ENCODE measurements around the gene MRPS18B.
"Not testable (repeated sequence)": the region's sequence is repeated elsewhere in the genome, so short reads cannot be mapped to it uniquely, and the experiment has no call there.

The MRPS18B gene

DNA sequence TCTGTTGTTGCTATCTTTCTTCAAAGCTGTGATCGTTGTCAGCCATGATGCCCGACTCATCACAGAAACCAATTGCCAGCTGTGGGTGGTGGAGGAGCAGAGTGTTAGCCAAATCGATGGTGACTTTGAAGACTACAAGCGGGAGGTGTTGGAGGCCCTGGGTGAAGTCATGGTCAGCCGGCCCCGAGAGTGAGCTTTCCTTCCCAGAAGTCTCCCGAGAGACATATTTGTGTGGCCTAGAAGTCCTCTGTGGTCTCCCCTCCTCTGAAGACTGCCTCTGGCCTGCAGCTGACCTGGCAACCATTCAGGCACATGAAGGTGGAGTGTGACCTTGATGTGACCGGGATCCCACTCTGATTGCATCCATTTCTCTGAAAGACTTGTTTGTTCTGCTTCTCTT is 27.1 kb upstream of the MRPS18B start:
- Histone ChIP-seq H3K9ac (ENCODE audit: low read length) (no peak overlapping the region), H3K36me3 (ENCODE audit: control insufficient read depth, insufficient read depth, low read length) (peaks cover 91% of the 10 kb centered on the region), H3K27ac (ENCODE audit: low read depth, low read length) (no peak overlapping the region), H3K4me3 (ENCODE audit: low read depth, low read length) (no peak overlapping the region), H3K27me3 (ENCODE audit: control insufficient read depth, insufficient read depth, low read length) (no peaks in the 10 kb centered on the region), H3K9me3 (ENCODE audit: control insufficient read depth, insufficient read depth, low read depth, low read length) (no peaks in the 10 kb centered on the region), H3K4me1 (ENCODE audit: control insufficient read depth, insufficient read depth, low read length) (no peaks in the 10 kb centered on the region)

DNA sequence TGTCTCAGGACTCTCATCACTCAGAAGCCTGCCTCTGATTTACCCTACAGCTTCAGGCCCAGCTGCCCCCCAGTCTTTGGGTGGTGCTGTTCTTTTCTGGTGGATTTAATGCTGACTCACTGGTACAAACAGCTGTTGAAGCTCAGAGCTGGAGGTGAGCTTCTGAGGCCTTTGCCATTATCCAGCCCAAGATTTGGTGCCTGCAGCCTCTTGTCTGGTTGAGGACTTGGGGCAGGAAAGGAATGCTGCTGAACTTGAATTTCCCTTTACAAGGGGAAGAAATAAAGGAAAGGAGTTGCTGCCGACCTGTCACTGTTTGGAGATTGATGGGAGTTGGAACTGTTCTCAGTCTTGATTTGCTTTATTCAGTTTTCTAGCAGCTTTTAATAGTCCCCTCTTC is 26.6 kb upstream of the MRPS18B start:
- Histone ChIP-seq H3K36me3 (ENCODE audit: control insufficient read depth, insufficient read depth, low read length) (peaks cover 86% of the 10 kb centered on the region), H3K27me3 (ENCODE audit: control insufficient read depth, insufficient read depth, low read length) (no peaks in the 10 kb centered on the region), H3K4me3 (ENCODE audit: low read depth, low read length) (no peak overlapping the region), H3K27ac (ENCODE audit: low read depth, low read length) (no peak overlapping the region), H3K4me1 (ENCODE audit: control insufficient read depth, insufficient read depth, low read length) (no peaks in the 10 kb centered on the region), H3K9ac (ENCODE audit: low read length) (no peak overlapping the region), H3K9me3 (ENCODE audit: control insufficient read depth, insufficient read depth, low read depth, low read length) (no peaks in the 10 kb centered on the region)

DNA sequence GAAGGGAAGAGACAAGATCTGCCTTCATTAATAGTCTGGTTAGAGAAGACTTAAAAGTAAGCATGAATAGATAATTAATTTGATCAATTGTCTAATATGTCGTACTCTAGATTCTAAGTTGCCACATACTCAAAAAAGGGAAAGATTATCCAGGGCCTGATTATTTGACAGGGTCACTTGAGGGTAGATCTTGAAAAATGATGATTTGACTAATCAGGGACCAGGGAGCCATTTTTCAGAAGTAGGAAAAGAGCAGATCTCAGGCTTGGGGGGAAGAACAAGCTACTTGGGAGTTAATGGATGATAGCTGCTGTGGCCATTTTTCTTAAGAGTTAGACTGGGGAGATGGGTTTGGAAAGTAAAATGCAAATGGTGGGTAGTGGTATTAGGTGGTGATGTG is 25.4 kb upstream of the MRPS18B start:
- H3K4me1 ChIP-seq (ENCODE audit: control insufficient read depth, insufficient read depth, low read length) = no peaks in the 10 kb centered on the region
- H3K27me3 ChIP-seq (ENCODE audit: control insufficient read depth, insufficient read depth, low read length) = no peaks in the 10 kb centered on the region
- H3K9me3 ChIP-seq (ENCODE audit: control insufficient read depth, insufficient read depth, low read depth, low read length) = no peaks in the 10 kb centered on the region
- H3K9ac ChIP-seq (ENCODE audit: low read length) = no peak overlapping the region
- no peak overlapping the region for H3K27ac ChIP-seq (ENCODE audit: low read depth, low read length)
- H3K36me3 ChIP-seq (ENCODE audit: control insufficient read depth, insufficient read depth, low read length) = peaks cover 74% of the 10 kb centered on the region
- H3K4me3 ChIP-seq (ENCODE audit: low read depth, low read length) = no peak overlapping the region

DNA sequence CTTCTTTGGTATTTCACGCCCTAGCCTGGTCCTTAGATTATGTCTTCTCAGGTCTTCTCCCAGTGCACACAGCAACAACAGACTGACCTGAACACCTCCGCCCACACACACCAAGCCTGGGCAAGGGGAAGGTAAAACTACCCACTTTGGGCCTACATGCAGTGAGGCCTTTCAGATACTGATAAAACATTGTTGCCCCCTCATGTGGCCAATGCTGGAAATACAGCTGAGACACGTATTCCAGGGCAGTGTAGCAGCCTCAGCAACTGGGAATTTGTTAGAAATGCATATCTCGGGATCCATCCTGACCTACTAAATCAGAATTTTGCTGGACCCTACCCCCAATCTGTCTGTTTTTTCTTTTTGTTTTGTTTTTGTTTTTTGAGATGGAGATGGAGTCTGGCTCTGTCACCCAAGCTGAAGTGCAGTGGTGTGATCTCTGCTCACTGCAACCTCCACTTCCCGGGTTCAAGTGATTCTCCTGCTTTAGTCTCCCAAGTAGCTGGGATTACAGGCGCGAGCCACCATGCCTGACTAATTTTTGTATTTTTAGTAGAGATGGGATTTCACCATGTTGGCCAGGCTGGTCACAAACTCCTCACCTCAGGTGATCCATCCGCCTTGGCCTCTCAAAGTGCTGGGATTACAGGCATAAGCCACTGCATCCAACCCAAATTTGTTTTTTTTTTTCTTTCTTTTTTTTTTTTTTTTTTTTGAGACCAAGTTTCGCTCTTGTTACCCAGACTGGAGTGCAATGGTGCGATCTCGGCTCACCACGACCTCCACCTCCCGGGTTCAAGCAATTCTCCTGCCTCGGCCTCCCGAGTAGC is 20.1 kb upstream of the MRPS18B start:
- not testable (repeated sequence) for H3K4me1 ChIP-seq (ENCODE audit: control insufficient read depth, insufficient read depth, low read length); H3K4me3 ChIP-seq (ENCODE audit: low read depth, low read length); H3K27me3 ChIP-seq (ENCODE audit: control insufficient read depth, insufficient read depth, low read length); H3K9ac ChIP-seq (ENCODE audit: low read length); H3K27ac ChIP-seq (ENCODE audit: low read depth, low read length); H3K9me3 ChIP-seq (ENCODE audit: control insufficient read depth, insufficient read depth, low read depth, low read length)
- peaks cover 54% of the 10 kb centered on the region for H3K36me3 ChIP-seq (ENCODE audit: control insufficient read depth, insufficient read depth, low read length)

DNA sequence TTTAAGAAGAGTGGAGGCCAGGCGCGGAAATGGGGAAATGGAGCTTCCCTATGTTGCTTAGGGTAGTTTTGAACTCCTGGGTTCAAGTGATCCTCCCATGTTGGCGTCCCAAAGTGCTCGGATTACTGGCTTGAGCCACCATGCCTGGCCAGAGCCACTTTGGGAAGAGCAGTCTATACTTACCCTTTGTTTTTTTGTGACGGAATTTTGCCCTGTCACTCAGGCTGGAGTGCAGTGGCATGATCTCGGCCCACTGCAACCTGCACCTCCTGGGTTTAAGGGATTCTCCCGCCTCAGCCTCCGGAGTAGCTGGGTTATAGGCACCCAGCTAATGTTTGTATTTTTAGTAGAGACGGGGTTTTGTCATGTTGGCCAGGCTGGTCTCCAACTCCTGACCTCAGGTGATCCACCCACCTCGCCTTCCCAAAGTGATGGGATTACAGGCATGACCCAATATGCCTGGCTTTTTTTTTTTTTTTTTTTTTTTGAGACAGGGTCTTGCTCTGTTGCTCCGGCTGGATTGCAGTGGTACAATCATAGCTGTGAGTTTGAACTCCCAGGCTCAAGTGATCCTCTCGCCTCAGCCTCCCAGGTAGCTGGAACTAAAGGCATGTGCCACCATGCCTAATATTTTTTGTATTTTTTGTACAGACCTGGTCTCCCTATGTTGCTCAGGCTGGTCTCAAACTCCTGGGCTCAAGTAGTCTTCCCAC is 18.6 kb upstream of the MRPS18B start:
- H3K36me3 ChIP-seq (ENCODE audit: control insufficient read depth, insufficient read depth, low read length) = peaks cover 56% of the 10 kb centered on the region
- no peak overlapping the region for H3K27ac ChIP-seq (ENCODE audit: low read depth, low read length)
- no peaks in the 10 kb centered on the region for H3K4me1 ChIP-seq (ENCODE audit: control insufficient read depth, insufficient read depth, low read length)
- no peaks in the 10 kb centered on the region for H3K27me3 ChIP-seq (ENCODE audit: control insufficient read depth, insufficient read depth, low read length)
- no peaks in the 10 kb centered on the region for H3K9me3 ChIP-seq (ENCODE audit: control insufficient read depth, insufficient read depth, low read depth, low read length)
- no peak overlapping the region for H3K4me3 ChIP-seq (ENCODE audit: low read depth, low read length)
- no peak overlapping the region for H3K9ac ChIP-seq (ENCODE audit: low read length)

DNA sequence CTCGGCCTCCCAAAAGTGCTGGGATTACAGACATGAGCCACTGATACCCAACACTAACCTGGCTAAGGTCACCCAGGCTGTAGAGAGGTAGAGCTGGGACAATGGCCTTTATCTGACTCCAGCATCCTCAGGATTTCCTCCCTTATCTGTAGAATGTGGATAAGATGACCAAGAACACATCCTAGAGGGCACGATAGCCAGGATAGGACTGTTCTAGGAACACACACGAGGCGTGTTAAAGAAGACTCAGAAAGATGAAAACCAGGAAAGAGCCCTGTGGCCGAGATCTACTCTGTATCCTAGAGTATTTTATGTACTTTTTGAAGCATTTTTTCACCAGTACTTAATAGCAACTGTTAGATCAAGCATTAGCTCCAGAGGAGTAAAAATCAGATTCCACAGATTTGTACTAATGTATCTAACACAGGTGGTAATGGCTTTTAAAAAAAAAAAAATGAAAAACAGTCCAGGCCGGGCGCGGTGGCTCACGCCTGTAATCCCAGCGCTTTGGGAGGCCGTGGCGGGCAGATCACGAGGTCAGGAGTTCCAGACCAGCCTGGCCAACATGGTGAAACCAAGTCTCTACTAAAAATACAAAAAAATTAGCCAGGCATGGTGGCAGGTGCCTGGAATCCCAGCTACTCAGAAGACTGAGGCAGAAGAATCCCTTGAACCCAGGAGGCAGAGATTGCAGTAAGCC is 17.9 kb upstream of the MRPS18B start:
- H3K27me3 ChIP-seq (ENCODE audit: control insufficient read depth, insufficient read depth, low read length) = no peaks in the 10 kb centered on the region
- peaks cover 56% of the 10 kb centered on the region for H3K36me3 ChIP-seq (ENCODE audit: control insufficient read depth, insufficient read depth, low read length)
- H3K9me3 ChIP-seq (ENCODE audit: control insufficient read depth, insufficient read depth, low read depth, low read length) = no peaks in the 10 kb centered on the region
- no peak overlapping the region for H3K9ac ChIP-seq (ENCODE audit: low read length)
- no peak overlapping the region for H3K27ac ChIP-seq (ENCODE audit: low read depth, low read length)
- no peak overlapping the region for H3K4me3 ChIP-seq (ENCODE audit: low read depth, low read length)
- no peaks in the 10 kb centered on the region for H3K4me1 ChIP-seq (ENCODE audit: control insufficient read depth, insufficient read depth, low read length)

DNA sequence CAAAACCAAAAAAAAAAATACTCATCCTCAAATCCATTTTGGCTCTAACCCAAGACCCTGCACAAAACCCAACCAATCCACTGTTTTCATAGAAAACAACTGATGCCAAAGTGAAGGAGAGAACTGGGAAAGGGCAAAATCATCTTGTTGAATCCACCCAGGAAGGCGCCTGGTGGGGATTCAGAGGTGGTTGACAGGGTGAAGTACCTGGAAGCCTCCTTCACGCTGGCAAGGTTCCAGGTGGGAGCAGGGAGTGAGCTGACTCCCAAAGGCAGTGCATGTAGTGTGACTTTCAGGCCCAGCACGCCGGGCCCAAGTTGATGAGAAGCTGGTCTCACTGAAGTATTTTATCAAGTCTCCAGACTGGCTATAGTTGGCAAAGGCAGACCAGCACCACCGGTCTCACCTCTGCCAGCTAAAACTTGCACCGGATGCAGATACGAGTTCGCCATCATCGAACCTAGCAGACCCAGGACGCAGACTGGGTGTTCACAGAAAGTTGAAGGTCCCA is 17.1 kb upstream of the MRPS18B start:
- H3K4me3 ChIP-seq (ENCODE audit: low read depth, low read length) = no peak overlapping the region
- H3K4me1 ChIP-seq (ENCODE audit: control insufficient read depth, insufficient read depth, low read length) = no peaks in the 10 kb centered on the region
- H3K9ac ChIP-seq (ENCODE audit: low read length) = no peak overlapping the region
- H3K36me3 ChIP-seq (ENCODE audit: control insufficient read depth, insufficient read depth, low read length) = peaks cover 61% of the 10 kb centered on the region
- no peak overlapping the region for H3K27ac ChIP-seq (ENCODE audit: low read depth, low read length)
- H3K27me3 ChIP-seq (ENCODE audit: control insufficient read depth, insufficient read depth, low read length) = no peaks in the 10 kb centered on the region
- H3K9me3 ChIP-seq (ENCODE audit: control insufficient read depth, insufficient read depth, low read depth, low read length) = no peaks in the 10 kb centered on the region

DNA sequence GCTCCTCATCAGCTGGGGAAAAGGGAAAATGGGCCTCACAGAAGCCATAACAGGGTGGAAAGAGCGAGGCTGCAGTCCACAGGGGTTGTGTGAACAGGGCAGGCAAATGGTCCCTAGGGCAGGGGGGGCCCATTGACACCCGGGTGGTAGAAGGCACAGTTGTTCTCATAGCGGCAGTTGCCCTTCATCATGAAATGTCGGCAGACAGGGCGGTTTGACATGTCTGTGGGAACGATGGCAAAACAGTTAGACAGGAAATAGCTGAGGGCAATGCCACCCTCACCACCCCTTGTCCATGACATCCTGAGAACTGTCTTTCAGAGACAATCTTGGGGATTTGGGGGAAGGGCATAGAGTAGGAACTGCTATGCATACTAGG is 16.2 kb upstream of the MRPS18B start:
- Histone ChIP-seq H3K9me3 (ENCODE audit: control insufficient read depth, insufficient read depth, low read depth, low read length) (no peaks in the 10 kb centered on the region), H3K27ac (ENCODE audit: low read depth, low read length) (no peak overlapping the region), H3K27me3 (ENCODE audit: control insufficient read depth, insufficient read depth, low read length) (no peaks in the 10 kb centered on the region), H3K4me3 (ENCODE audit: low read depth, low read length) (no peak overlapping the region), H3K9ac (ENCODE audit: low read length) (no peak overlapping the region), H3K4me1 (ENCODE audit: control insufficient read depth, insufficient read depth, low read length) (no peaks in the 10 kb centered on the region), H3K36me3 (ENCODE audit: control insufficient read depth, insufficient read depth, low read length) (peaks cover 69% of the 10 kb centered on the region)

DNA sequence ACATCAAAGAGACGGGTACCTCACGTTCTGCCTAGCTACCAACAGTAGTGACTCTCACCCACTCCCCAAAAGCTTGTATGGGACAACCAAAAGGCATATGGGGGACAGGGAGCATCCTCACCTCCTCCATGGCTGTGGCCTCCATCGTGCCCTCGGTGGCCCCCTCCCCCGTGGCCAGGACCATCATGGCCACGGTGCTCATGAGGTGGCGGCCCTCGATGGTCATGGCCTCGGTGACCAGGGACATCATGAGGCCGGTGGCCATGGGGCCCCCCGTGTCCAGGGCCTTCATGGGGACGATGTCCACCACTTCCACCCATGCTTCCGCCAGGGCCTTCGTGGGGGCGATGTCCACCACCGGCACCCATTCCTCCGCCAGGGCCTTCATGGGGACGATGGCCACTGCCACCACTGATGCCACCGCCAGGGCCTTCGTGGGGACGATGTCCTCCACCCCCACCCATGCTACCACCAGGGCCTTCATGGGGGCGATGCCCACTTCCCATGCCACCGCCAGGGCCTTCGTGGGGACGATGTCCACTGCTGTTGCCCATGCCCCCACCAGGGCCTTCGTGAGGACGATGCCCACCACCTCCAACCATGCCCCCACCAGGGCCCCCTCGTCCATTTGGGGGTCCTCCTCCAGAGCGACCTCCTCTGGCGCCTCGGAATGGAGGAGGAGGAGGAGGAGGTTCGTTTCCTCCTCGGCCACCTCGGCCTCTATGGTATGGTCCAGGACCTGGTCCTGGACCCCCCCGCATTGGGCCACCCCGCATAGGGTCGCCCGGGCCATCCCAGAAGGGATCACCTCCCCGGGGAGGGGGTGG is 15.6 kb upstream of the MRPS18B start:
- Histone ChIP-seq H3K27ac (ENCODE audit: low read depth, low read length) (no peak overlapping the region), H3K4me3 (ENCODE audit: low read depth, low read length) (no peak overlapping the region), H3K27me3 (ENCODE audit: control insufficient read depth, insufficient read depth, low read length) (no peaks in the 10 kb centered on the region), H3K9me3 (ENCODE audit: control insufficient read depth, insufficient read depth, low read depth, low read length) (no peaks in the 10 kb centered on the region), H3K4me1 (ENCODE audit: control insufficient read depth, insufficient read depth, low read length) (no peaks in the 10 kb centered on the region), H3K36me3 (ENCODE audit: control insufficient read depth, insufficient read depth, low read length) (peaks cover 75% of the 10 kb centered on the region), H3K9ac (ENCODE audit: low read length) (no peak overlapping the region)

DNA sequence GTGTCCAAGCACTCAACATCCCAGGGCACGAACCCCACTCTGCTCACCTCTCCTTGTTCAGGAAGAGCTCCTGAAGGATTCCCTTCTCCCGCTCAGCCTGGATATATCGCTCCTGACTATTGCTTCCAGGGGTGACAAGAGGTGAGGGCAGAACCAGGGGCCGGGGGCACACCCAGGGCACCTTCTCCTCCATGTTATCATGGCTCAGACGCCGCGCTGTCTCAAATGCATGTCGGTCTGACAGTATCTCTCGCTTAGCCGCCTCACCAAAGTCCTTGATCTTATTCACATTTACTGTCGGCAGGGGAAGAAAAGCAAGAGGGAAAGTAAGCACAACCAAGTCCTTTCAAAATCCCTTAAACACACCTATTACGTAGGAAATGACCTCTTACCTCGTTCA is 13.7 kb upstream of the MRPS18B start:
- H3K9me3 ChIP-seq (ENCODE audit: control insufficient read depth, insufficient read depth, low read depth, low read length) = no peaks in the 10 kb centered on the region
- no peaks in the 10 kb centered on the region for H3K4me1 ChIP-seq (ENCODE audit: control insufficient read depth, insufficient read depth, low read length)
- no peak overlapping the region for H3K4me3 ChIP-seq (ENCODE audit: low read depth, low read length)
- H3K27ac ChIP-seq (ENCODE audit: low read depth, low read length) = no peak overlapping the region
- no peaks in the 10 kb centered on the region for H3K27me3 ChIP-seq (ENCODE audit: control insufficient read depth, insufficient read depth, low read length)
- no peak overlapping the region for H3K9ac ChIP-seq (ENCODE audit: low read length)
- peaks cover 94% of the 10 kb centered on the region for H3K36me3 ChIP-seq (ENCODE audit: control insufficient read depth, insufficient read depth, low read length)

Data from HUES6 (cell line).